ENCODE results near the gene PHPT1.
"Not testable (repeated sequence)": the region's sequence is repeated elsewhere in the genome, so short reads cannot be mapped to it uniquely, and the experiment has no call there.

Gene PHPT1

DNA sequence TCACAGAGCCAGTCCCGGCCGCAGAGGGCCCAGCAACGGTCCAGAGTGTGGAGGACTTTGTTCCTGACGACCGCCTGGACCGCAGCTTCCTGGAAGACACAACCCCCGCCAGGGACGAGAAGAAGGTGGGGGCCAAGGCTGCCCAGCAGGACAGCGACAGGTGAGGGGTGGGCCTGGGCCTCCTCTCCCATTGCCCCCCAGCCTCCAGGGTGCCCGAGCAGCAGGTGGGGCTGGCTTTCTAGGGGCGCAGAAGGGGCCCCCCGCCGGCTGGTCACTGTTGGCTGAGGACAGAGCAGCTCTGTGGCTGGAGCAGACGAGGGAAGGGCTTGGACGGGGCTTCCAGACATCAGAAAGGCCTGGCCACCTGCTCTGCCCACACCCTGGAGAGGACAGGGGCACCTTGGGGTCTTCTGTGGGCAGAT, 11.3 kb upstream of the PHPT1 start:
- DNase-seq, result not testable (repeated sequence)

DNA sequence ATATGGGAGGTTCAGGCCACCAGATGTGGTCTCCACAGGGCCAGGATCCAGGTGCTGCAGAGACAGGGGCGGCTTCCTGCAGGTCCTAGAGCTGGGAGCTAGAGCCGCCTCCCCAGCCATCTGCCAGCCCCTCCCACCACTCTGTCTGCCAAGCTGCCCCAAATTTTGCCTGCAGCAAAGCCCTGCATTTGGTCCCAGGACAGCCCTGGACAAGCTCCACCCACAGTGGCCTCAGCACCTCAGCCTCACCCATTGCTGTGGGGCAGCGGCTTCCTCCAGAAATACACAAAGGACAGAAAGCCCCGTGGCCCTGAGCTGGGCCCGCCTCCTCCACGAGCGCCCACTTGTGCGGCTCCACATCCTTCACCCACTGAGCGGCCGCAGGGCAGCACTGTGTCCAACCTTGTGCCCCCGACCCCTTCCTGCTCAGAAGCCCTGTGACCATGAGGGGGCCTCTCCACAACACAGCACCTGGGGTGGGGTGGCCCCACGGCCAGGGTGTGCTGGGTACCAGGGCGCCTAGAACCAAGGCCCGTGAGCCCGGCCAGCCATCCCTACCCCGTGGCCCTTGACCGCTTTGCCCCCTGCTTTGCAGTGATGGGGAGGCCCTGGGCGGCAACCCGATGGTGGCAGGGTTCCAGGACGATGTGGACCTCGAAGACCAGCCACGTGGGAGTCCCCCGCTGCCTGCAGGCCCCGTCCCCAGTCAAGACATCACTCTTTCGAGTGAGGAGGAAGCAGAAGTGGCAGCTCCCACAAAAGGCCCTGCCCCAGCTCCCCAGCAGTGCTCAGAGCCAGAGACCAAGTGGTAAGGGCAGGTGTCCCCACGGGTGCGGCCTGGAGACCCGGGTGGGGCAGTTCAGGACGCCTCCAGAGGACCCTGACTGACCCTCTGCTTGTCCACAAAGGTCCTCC, 10.6 kb upstream of the PHPT1 start:
- no peak for DNase-seq

DNA sequence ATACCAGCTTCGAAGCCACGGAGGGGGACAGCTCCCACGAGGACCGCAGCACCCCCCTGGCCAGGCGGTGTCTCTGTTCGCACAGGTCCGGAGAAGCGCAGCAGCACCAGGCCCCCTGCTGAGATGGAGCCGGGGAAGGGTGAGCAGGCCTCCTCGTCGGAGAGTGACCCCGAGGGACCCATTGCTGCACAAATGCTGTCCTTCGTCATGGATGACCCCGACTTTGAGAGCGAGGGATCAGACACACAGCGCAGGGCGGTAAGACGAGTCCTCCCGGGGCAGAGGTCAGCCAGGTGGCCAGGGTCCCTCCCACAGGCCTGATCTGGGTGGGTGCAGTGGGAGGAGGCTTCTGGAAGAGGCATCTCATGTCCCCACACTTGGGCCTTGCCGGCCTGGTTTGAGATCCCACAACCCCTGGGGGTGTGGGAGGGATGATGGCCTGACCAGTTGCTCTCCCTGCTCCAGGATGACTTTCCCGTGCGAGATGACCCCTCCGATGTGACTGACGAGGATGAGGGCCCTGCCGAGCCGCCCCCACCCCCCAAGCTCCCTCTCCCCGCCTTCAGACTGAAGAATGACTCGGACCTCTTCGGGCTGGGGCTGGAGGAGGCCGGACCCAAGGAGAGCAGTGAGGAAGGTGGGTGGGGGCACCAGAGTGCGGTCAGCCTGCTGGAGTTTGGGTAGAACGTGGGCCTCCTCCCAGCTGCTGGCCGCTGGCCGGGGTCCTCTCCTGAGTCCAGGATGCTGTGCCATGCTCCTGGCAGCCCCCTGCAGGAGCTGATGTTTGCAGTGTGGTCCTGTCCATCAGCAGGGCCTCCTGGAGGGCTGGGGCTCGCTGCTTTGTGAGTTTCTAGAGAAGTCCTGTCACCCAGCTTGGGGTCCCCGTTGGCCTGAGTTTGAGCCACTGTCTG, 9.7 kb upstream of the PHPT1 start:
- DNase-seq, result no peak

DNA sequence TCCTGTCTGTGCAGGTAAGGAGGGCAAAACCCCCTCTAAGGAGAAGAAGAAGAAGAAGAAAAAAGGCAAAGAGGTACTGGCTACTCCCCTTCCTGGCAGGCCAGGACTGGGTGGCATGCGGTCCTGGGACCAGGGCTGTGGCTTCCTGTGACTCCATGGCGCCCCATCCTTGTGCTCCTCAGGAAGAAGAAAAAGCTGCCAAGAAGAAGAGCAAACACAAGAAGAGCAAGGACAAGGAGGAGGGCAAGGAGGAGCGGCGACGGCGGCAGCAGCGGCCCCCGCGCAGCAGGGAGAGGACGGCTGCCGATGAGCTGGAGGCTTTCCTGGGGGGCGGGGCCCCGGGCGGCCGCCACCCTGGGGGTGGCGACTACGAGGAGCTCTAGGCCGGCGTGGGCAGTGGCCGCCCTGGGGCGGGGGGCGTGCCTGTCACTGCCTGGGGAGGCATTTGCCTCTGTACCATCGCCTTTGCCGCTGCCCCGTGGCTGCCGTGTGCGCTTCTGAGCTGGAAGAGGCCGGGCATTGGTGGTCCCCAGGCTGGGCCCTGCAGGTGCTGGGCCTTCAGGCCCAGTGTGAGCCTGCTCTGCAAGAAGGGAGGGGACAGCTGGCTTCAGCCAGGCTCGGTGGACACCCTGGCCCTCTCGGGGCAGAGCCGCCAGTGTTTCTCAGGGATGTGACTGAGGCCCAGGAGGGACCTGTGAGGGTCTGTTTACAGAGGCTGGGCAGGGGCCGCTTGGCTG, 8.9 kb upstream of the PHPT1 start:
- DNase-seq, result no peak

DNA sequence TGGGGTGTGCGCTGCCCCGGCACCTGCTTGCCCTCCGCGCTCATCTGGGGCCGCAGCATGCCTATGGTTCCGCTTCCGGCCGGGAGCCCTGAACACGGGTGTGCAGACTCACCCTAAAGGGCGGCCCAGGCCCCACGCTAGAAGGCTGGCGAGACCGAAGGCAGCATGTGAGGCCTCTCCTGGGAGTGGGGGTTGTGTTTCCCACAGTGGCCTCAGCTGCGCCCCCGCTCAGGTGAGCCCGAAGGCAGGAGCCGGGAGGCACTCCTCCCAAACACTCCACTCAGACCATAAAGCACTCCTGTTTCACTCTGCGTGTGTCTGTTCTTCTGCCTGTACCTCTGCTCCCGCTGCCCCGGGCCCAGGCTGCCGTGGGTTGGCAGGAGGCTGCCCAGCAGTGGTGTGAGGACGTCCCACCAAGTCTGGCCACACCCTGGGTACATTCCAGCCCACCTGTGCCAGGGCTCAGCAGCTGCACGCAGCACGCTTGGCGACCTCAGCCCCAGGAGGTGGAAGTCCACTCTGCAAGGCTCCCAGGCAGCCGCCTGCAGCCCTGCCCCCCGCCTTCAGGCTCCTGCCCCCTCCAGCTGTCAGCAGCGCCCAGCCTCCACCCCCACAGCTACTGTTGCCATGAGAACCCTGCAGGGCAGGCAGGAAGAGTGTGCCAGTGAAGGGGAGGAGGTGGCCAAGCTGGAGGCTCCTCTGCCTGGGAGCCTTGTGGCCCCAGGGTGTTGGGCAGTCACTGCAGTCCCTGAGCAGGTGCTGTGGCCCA, 8.1 kb upstream of the PHPT1 start:
- no peak for DNase-seq

DNA sequence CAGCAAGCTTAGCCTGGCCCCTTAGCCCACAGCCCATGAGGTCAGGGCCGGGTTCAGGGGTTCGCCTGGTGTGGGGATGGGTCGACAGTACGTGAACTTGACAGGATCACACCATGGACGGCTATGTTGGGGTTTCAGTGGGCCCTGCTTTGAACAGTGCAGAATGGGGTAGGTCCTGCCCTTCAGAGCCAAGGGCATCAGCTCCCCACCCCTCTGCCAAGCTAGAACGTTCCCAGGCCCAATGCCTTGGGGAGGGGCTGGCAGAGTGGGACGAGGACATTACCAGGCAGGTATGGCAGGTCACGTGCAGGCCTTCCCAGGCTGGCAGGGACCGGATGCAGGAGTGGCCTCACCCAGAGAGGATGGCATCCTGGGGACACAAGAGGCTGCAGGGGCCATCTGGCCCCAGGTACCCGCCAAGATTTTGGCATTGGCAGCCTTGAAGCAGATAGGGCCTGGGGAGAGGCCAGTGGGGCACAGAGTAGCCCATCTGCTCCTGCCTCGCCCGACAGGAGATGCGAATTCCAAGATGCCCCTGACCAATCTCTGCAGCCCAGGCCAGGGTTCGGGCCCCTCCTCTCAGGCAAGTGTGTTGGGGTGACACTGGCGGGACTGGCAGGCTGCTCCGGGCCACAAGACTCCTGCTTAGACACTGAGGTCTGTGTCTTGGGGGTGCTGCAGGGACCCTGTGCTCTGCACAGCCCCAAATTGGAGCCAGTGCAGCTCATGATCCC, 7.4 kb upstream of the PHPT1 start:
- DNase-seq, result not testable (repeated sequence)

DNA sequence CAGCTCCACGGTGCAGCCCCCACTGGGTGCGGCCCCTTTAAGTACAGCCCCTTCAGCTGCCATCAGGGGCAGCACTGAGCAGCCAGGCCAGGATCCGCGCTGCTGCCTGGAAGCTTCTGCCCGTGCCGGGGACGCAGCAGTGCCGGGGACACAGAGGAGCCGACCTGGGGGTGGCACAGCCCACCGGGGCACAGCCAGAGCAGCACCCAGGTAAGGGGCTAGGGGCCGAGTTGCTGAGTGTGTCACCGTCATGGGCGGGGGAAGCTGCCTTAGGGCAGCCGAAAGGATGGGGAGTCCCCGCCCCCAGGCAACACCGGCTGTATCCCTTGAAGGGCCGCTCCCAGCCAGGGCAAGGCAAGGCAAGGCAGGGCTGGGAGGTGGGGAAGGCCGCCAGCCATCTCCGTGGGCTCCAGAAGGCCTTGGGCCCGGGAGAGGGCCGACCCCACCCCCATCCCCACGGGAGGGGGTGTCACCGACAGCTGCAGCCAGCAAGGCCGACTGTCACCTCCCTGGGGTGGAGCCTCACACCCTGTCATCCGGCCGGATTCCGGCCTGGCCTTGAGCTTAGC, 6.7 kb upstream of the PHPT1 start, which contains the start of gene AJM1:
AJM1 (plus strand) TSS at position 99 of the 569 bp plus-strand sequence. CDS start 1,937 bp downstream, outside the sequence.
- not testable (repeated sequence) for DNase-seq

DNA sequence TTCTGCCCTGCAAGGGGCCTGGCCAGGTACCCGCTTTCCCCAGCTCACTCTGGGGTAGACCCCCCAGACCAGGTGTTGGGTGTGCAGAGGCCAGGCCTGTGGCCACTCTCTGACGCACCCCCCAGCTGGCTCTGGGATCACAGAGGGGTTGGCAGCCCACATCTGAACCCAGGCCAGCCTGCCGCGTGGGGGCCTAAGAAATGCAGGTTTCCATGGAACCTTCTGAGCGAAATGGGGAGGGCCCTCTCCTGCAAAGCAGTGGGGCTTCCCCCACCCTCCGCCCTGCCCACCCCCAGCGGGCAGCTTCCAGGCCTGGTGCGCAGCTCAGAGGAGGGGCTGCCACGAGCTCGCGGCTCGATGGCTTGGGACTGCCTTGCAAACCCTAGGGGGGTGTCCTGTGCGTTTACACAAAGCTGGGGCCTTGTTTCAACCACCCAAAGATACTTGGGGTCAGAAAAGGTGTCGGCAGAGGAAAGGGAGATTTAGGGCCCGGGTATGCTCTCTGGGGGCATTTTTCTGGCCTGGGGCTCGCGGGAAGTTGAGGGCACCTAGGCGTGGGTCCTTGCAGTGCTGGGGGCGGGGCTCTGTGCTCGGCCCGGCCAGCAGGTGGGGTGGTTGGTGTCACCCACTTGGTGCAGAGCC, 5.9 kb upstream of the PHPT1 start:
- DNase-seq, result not testable (repeated sequence)

DNA sequence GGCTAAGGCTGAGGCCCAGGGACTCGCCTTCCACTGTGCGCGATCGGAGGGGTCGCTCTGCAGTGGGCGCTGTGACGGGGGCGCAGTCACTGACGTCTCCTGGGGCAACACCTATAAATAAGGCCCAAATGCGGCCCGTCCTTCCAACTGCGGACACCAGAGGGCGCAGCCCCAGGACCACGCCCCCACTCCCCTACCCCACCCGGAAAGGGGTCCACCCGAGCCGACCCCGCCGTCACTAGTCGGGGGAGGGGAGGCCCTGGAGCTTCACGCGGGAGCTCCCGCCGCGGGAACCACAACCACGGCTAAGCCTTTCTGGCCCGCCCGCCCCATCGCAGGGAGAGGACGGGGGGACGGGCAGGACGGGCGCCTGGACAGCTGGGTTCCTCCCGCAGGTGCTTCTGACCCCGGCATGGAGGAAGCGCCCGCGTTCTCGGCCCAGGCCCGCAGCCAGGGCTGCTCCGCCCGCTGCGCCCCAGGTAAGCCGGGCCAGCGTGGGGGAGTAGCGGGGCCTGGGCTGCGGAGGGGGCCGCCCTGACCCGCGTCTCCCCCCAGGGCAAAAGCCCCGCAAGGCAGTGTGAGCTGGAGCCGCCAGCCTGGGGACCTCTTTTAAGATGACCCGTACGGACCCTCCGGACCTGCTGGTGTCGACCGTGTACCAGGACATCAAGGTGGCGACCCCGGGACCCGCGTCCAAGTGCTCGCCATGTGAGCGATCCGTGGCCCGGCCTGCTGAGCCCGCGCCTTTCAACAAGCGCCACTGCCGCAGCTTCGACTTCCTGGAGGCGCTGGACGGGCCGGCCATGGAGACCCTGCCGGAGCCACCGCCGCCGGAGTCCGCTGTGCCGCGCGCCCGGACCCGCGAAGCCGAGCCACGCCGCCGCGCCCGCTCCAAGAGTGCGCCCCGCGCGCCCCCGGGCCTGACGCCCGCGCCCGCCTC, 5.1 kb upstream of the PHPT1 start:
- DNase-seq, result not testable (repeated sequence)

DNA sequence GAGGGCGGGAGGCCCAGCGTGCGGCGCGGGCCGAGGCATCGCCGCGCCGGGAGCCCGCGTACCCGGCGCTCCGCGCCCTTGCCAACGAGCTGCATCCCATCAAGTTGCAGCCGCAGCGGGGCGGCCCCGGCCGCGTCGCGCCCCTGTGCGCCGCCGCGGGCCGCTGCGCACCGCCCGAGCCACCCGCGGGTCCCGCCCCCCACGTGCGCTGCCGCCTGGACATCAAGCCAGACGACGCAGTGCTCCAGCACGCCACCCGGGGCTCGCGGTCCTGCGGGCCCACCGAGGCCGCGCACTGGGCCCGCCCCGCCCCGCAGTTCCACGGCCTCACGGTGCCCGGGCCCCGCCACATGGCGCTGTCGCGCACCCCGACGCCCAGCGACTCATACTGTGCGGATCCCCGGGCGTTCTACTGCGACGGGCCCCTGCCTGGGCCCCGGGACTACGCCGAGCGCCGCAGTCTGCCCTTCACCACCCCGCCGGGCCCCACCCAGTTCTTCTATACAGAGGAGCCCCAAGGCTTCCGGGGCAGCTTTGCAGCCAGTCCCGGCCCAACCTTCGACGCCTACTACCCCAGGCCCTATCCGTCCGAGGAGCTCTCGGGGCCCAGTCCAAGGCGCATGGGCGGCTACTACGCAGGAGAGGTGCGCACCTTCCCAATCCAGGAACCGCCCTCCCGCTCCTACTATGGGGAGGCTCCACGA, 4.3 kb upstream of the PHPT1 start:
- no peak for DNase-seq

DNA sequence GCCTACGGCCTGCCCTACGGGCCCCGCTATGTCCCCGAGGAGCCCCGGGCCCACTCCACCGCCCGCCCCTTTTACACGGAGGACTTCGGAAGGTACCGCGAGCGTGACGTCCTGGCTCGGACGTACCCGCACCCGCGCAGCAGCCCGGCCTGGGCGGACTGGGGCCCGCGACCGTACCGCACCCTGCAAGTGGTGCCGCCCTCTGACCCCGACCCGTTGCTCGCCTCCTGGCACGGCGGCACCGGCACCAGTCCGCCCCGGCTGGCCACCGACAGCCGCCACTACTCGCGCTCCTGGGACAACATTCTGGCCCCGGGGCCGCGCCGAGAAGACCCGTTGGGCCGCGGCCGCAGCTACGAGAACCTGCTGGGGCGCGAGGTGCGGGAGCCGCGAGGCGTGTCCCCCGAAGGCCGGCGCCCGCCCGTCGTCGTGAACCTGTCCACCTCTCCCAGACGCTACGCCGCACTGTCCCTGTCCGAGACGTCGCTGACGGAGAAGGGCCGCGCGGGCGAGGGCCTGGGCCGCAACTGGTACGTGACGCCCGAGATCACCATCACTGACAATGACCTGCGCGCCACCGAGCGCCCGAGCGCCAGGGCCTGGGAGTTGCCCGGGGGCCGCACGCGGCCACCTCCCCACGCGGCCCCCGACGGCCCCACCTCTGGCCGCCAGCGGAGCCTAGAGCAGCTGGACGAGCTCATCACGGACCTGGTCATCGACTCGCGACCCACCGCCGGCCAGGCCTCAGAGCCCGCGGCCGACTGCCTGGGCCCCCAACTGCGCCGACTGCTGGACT, 3.5 kb upstream of the PHPT1 start:
- no peak for DNase-seq

DNA sequence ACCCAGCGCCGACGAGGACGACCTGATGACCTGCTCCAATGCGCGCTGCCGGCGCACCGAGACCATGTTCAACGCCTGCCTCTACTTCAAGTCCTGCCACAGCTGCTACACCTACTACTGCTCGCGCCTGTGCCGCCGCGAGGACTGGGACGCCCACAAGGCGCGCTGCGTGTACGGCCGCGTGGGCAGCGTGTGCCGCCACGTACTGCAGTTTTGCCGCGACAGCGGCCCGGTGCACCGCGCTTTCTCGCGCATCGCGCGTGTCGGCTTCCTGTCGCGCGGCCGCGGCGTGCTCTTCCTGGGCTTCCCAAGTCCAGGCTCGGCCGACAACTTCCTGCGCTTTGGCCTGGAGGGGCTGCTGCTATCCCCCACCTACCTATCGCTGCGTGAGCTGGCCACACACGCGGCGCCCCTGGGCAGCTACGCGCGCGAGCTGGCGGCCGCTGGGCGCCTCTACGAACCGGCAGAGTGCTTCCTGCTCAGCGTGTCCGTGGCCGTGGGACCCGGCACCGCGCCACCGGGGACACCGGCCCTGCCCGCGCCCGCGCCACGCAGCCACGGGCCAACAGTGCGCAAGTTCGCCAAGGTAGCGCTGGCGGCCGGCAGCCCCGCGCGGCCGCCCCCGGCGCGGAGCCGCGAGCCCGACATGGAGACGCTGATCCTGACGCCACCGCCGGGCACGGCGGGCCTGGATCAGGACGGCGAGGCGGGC, 2.7 kb upstream of the PHPT1 start:
- no peak for DNase-seq

DNA sequence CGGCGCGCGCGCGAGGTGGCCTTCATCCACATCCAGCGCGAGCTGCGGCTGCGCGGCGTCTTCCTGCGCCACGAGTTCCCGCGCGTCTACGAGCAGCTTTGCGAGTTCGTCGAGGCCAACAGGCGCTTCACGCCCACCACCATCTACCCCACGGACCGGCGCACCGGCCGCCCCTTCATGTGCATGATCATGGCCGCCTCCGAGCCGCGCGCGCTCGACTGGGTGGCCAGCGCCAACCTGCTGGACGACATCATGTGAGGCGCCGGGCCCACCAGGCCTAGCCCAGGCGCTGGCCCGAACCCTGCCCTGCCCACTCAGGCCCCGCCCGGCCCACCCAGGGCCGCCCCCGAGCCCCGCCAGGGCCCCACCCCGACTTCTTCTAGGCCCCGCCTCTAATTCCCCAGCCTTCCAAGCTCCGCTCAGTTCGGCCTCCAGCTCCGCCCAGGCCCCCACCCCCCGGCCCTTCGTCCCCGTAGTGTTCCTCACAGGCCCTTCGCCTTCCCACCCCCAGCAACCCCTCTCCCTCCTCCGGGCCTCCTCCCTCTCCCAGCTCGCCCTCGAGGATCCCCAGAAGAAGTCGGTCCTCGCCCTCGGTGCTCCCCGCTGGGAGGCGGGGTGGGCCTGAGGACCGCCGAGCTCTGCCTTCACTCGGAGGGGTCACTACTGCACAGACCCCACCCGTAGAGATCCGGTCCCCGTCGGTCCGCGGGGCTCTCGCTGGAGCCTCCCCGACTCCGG, 2.0 kb upstream of the PHPT1 start:
- no peak for DNase-seq

DNA sequence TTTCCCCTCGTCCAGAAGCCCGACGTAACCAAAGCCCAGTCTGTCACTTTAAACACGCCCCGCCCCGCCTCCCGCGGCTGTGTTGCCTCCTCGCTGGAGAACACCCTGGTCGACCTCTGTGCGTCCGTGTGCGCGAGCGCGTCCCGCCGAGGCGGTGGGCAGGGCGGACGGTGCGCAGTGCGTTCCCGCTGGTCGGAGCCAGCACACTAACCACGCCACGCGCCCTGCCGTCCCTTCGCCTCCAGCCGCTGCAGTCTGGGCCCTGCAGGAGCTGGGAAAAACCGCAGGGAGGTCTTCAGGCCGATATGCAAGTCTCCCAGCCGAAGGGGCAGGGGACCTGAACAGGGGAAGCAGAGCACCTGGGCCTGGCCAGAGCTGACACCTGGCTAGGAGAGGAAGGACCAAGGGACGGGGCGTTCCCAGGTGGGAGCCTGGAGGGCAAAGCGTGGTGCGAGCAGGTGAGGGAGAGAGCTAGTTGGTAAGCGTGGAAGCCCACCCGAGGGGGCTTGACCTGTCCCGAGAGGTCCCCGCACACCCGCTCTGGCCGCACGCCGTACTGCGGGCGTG, 1.3 kb upstream of the PHPT1 start:
- DNase-seq, result no peak

DNA sequence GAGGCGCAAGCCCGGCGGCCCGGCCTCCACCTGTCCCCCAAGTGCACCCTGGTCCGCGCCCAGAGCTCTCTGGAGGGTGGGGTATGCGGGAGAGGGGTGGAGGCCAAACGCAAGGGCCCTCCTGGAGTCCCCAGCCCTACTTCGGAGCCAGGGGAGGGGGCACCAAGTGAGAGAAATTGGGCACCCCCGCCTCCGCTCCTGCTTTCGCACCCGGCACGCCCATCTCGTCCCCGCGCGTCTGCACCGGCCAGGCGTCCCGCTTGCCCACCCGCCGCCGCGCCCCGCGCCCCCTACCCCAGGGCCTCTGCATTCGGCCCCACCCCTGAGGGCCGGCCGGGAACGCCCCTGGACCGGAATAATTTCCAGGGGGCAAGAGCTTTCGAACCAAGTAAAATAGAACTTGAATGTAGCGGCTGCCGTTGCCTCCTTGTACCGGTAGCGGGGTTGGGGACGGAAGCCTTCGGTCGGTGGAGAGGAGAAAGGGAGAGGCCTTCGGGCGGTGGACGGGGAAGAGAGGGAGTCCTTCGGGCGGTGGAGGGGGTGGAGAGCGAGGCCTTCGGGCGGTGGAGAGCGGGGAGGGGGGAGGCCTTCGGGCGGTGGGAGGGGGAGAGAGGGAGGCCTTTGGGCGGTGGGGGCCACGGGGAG, 694 bp upstream of the PHPT1 start:
- DNase-seq, result no peak
